Measurements from ENCODE around the gene POLE. TPM values are rescaled to one million over a fixed set of nuclear protein-coding genes. Genes with fewer than 3 reads are reported as not detected.

The POLE gene
- total RNA-seq, 1 experiment from 2014 or later = 144 TPM

DNA sequence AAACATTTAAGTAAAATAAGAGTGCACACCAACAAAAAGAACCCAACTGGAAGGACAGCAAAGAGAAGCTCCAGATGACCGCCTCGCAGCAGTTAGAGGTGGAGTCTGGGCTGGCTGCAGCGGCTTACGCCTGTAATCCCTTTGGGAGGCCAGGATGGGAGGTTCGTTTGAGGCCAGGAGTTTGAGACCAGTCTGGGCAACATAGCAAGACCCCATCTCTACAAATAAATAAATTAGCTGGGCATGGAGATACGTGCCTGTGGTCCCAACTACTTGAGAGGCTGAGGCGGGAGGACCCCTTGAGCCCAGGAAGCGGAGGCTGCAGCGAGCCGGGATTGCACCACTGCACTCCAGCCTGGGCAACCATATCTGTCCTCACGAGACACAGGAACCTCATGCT, 92.0 kb downstream of the POLE start:
- Mint-ChIP-seq H3K4me3 (no peak overlapping the region), H3K9me3 (peaks cover 5% of the 10 kb centered on the region), H3K36me3 (no peaks in the 10 kb centered on the region), H3K27me3 (ENCODE audit: low read depth) (peaks cover 90% of the 10 kb centered on the region), H3K27ac (no peak overlapping the region), H3K4me1 (peaks cover 6% of the 10 kb centered on the region; the same call in 1 of the 2 replicates)
- ATAC-seq (no peak), DNase-seq (ENCODE audit: low spot score) (no peak)
- ChIA-PET CTCF (interaction anchor here (0.6 to 2.6 kb wide), 4 partner anchors 34 to 308 kb away, joined by 3 to 11 read pairs (median 4); no protein-coding TSS in a partner anchor), POLR2A (no interaction called here)
- no peak for TF ChIP-seq PRRX2 (CRISPR knock-in tag; IDR thresholded peaks at IDR 0.05)
- no peak for TF ChIP-seq GTF2I (CRISPR knock-in tag; conservative IDR thresholded peaks at IDR 0.05)
- TF ChIP-seq TEAD4 (CRISPR knock-in tag; IDR thresholded peaks at IDR 0.05) = no peak
- TF ChIP-seq NR1H2 (CRISPR knock-in tag; IDR thresholded peaks at IDR 0.05) = no peak
- no peak for TF ChIP-seq IRF2 (CRISPR knock-in tag; IDR thresholded peaks at IDR 0.05; ENCODE audit: borderline replicate concordance, low read depth)
- TF ChIP-seq, protein P1, sequence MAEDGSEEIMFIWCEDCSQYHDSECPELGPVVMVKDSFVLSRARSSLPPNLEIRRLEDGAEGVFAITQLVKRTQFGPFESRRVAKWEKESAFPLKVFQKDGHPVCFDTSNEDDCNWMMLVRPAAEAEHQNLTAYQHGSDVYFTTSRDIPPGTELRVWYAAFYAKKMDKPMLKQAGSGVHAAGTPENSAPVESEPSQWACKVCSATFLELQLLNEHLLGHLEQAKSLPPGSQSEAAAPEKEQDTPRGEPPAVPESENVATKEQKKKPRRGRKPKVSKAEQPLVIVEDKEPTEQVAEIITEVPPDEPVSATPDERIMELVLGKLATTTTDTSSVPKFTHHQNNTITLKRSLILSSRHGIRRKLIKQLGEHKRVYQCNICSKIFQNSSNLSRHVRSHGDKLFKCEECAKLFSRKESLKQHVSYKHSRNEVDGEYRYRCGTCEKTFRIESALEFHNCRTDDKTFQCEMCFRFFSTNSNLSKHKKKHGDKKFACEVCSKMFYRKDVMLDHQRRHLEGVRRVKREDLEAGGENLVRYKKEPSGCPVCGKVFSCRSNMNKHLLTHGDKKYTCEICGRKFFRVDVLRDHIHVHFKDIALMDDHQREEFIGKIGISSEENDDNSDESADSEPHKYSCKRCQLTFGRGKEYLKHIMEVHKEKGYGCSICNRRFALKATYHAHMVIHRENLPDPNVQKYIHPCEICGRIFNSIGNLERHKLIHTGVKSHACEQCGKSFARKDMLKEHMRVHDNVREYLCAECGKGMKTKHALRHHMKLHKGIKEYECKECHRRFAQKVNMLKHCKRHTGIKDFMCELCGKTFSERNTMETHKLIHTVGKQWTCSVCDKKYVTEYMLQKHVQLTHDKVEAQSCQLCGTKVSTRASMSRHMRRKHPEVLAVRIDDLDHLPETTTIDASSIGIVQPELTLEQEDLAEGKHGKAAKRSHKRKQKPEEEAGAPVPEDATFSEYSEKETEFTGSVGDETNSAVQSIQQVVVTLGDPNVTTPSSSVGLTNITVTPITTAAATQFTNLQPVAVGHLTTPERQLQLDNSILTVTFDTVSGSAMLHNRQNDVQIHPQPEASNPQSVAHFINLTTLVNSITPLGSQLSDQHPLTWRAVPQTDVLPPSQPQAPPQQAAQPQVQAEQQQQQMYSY (CRISPR knock-in tag; IDR thresholded peaks at IDR 0.05) = no peak
- TF ChIP-seq, protein P2, sequence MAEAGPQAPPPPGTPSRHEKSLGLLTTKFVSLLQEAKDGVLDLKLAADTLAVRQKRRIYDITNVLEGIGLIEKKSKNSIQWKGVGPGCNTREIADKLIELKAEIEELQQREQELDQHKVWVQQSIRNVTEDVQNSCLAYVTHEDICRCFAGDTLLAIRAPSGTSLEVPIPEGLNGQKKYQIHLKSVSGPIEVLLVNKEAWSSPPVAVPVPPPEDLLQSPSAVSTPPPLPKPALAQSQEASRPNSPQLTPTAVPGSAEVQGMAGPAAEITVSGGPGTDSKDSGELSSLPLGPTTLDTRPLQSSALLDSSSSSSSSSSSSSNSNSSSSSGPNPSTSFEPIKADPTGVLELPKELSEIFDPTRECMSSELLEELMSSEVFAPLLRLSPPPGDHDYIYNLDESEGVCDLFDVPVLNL (CRISPR knock-in tag; IDR thresholded peaks at IDR 0.05; ENCODE audit: borderline replicate concordance, low read depth) = no peak
- no peak for TF ChIP-seq NR3C1 (CRISPR knock-in tag; conservative IDR thresholded peaks at IDR 0.05; ENCODE audit: low read depth)
- no peak for TF ChIP-seq GABPB1 (CRISPR knock-in tag; IDR thresholded peaks at IDR 0.05)

DNA sequence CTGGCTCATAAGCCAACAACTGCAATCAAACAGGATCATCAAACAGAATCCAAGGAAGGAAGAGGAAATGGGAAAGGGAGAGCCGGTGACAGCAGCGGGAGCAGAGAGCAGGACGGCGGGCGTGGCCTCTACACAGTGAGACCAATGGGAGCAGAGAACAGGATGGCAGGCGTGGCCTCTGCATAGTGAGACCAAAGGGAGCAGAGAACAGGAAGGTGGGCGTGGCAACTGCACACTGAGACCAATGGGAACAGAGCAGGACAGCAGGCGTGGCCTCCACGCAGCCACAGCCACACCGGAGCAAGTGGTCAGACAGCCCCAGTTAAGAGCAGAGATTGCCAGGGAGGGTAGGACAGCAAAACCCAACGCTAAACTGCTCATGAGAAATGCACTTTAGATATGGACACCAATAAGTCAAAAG, 93.2 kb downstream of the POLE start:
- Mint-ChIP-seq H3K36me3 (no peaks in the 10 kb centered on the region), H3K27me3 (ENCODE audit: low read depth) (peaks cover 91% of the 10 kb centered on the region), H3K4me3 (no peak overlapping the region), H3K27ac (no peak overlapping the region), H3K9me3 (peaks cover 5% of the 10 kb centered on the region), H3K4me1 (peaks cover 6% of the 10 kb centered on the region; the same call in 1 of the 2 replicates)
- CTCF ChIA-PET = interaction anchor here (2.6 kb wide), 1 partner anchor 33 kb away, joined by 11 read pairs; no protein-coding TSS in a partner anchor
- DNase-seq (ENCODE audit: low spot score) (peak; percentile 90), ATAC-seq (peak; percentile 89)
- peak; percentile 76 for TF ChIP-seq SP1 (CRISPR knock-in tag; conservative IDR thresholded peaks at IDR 0.05)
- TF ChIP-seq NFYB (CRISPR knock-in tag; conservative IDR thresholded peaks at IDR 0.05; ENCODE audit: low read depth) = peak; percentile 34; the same call in 1 of the 2 replicates
- TF ChIP-seq, protein P3, sequence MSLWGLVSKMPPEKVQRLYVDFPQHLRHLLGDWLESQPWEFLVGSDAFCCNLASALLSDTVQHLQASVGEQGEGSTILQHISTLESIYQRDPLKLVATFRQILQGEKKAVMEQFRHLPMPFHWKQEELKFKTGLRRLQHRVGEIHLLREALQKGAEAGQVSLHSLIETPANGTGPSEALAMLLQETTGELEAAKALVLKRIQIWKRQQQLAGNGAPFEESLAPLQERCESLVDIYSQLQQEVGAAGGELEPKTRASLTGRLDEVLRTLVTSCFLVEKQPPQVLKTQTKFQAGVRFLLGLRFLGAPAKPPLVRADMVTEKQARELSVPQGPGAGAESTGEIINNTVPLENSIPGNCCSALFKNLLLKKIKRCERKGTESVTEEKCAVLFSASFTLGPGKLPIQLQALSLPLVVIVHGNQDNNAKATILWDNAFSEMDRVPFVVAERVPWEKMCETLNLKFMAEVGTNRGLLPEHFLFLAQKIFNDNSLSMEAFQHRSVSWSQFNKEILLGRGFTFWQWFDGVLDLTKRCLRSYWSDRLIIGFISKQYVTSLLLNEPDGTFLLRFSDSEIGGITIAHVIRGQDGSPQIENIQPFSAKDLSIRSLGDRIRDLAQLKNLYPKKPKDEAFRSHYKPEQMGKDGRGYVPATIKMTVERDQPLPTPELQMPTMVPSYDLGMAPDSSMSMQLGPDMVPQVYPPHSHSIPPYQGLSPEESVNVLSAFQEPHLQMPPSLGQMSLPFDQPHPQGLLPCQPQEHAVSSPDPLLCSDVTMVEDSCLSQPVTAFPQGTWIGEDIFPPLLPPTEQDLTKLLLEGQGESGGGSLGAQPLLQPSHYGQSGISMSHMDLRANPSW (CRISPR knock-in tag; conservative IDR thresholded peaks at IDR 0.05; ENCODE audit: low read depth) = no peak
- POLR2A ChIA-PET = no interaction called here

DNA sequence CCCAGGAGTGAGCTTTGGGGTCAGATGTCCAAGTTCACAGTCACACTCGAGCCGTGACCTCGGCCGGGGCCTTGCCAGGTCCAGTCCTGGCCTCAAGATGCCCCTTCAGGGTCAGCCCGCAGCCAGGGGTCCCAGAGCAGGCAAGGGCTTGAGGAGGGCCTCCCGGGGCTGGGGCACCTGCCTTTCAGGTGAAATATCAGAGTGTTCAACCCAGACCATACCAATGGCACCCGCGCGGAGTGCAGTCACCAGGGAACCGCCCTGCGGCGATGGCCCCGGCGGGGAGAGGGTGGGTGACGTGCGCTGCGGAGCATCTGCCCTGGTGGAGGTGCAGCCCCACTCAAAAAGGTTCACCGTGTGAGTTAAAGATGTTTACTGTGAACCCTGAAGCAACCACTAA, 93.6 kb downstream of the POLE start:
- CTCF ChIA-PET = interaction anchor here (1.1 to 1.6 kb wide), 3 partner anchors 21 to 179 kb away, joined by 3 read pairs; no protein-coding TSS in a partner anchor
- no peak overlapping the region for H3K4me3 Mint-ChIP-seq
- peaks cover 4% of the 10 kb centered on the region; the same call in 1 of the 2 replicates for H3K4me1 Mint-ChIP-seq
- H3K27ac Mint-ChIP-seq = no peak overlapping the region
- H3K27me3 Mint-ChIP-seq (ENCODE audit: low read depth) = peaks cover 91% of the 10 kb centered on the region
- no peaks in the 10 kb centered on the region for H3K36me3 Mint-ChIP-seq
- ATAC-seq (no peak), DNase-seq (ENCODE audit: low spot score) (no peak)
- peaks cover 5% of the 10 kb centered on the region for H3K9me3 Mint-ChIP-seq
- POLR2A ChIA-PET = no interaction called here
- TF ChIP-seq JUN (CRISPR knock-in tag; IDR thresholded peaks at IDR 0.05) = no peak
- TF ChIP-seq, protein P4, sequence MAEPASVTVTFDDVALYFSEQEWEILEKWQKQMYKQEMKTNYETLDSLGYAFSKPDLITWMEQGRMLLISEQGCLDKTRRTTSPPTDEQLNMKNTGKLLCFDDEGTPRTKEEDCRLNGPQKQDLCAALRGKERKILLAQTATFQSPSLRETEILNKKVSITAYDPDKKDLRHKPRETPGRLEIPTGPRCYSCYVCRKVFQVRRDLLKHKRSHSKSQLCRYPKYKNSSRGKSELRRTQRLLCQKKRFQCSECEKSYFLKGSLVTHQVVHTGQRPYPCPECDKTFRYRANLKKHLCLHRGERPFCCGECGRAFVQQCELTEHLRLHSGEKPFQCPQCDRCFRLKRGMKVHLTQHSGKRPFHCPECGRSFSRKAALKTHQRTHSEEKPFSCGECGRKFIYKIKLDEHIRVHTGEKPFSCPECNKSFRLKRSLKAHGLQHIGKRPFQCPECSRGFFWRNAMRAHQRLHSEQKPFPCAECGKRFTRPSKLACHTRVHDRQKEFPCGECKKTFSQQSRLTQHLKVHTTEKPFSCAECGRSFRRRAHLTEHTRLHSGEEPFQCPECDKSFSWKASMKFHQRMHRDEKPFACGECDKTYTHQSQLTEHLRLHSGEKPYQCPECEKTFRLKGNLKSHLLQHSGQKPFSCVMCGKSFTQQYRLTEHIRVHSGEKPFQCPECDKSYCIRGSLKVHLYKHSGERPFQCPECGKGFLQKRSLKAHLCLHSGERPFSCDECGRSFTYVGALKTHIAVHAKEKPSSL (CRISPR knock-in tag; conservative IDR thresholded peaks at IDR 0.05) = no peak
- TF ChIP-seq, protein P5, sequence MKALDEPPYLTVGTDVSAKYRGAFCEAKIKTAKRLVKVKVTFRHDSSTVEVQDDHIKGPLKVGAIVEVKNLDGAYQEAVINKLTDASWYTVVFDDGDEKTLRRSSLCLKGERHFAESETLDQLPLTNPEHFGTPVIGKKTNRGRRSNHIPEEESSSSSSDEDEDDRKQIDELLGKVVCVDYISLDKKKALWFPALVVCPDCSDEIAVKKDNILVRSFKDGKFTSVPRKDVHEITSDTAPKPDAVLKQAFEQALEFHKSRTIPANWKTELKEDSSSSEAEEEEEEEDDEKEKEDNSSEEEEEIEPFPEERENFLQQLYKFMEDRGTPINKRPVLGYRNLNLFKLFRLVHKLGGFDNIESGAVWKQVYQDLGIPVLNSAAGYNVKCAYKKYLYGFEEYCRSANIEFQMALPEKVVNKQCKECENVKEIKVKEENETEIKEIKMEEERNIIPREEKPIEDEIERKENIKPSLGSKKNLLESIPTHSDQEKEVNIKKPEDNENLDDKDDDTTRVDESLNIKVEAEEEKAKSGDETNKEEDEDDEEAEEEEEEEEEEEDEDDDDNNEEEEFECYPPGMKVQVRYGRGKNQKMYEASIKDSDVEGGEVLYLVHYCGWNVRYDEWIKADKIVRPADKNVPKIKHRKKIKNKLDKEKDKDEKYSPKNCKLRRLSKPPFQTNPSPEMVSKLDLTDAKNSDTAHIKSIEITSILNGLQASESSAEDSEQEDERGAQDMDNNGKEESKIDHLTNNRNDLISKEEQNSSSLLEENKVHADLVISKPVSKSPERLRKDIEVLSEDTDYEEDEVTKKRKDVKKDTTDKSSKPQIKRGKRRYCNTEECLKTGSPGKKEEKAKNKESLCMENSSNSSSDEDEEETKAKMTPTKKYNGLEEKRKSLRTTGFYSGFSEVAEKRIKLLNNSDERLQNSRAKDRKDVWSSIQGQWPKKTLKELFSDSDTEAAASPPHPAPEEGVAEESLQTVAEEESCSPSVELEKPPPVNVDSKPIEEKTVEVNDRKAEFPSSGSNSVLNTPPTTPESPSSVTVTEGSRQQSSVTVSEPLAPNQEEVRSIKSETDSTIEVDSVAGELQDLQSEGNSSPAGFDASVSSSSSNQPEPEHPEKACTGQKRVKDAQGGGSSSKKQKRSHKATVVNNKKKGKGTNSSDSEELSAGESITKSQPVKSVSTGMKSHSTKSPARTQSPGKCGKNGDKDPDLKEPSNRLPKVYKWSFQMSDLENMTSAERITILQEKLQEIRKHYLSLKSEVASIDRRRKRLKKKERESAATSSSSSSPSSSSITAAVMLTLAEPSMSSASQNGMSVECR (CRISPR knock-in tag; IDR thresholded peaks at IDR 0.05; ENCODE audit: borderline replicate concordance) = no peak
- TF ChIP-seq, protein P6, sequence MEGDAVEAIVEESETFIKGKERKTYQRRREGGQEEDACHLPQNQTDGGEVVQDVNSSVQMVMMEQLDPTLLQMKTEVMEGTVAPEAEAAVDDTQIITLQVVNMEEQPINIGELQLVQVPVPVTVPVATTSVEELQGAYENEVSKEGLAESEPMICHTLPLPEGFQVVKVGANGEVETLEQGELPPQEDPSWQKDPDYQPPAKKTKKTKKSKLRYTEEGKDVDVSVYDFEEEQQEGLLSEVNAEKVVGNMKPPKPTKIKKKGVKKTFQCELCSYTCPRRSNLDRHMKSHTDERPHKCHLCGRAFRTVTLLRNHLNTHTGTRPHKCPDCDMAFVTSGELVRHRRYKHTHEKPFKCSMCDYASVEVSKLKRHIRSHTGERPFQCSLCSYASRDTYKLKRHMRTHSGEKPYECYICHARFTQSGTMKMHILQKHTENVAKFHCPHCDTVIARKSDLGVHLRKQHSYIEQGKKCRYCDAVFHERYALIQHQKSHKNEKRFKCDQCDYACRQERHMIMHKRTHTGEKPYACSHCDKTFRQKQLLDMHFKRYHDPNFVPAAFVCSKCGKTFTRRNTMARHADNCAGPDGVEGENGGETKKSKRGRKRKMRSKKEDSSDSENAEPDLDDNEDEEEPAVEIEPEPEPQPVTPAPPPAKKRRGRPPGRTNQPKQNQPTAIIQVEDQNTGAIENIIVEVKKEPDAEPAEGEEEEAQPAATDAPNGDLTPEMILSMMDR (IDR thresholded peaks at IDR 0.05) = no peak

Data from WTC11 (cell line).